ENCODE results near the gene ERP27. TPM values are rescaled to one million over a fixed set of nuclear protein-coding genes. Genes with fewer than 3 reads are reported as not detected.

Gene ERP27
- total and polyA plus RNA-seq, 10 donors: 1.3 to 6.4 (median 3.8) TPM

DNA sequence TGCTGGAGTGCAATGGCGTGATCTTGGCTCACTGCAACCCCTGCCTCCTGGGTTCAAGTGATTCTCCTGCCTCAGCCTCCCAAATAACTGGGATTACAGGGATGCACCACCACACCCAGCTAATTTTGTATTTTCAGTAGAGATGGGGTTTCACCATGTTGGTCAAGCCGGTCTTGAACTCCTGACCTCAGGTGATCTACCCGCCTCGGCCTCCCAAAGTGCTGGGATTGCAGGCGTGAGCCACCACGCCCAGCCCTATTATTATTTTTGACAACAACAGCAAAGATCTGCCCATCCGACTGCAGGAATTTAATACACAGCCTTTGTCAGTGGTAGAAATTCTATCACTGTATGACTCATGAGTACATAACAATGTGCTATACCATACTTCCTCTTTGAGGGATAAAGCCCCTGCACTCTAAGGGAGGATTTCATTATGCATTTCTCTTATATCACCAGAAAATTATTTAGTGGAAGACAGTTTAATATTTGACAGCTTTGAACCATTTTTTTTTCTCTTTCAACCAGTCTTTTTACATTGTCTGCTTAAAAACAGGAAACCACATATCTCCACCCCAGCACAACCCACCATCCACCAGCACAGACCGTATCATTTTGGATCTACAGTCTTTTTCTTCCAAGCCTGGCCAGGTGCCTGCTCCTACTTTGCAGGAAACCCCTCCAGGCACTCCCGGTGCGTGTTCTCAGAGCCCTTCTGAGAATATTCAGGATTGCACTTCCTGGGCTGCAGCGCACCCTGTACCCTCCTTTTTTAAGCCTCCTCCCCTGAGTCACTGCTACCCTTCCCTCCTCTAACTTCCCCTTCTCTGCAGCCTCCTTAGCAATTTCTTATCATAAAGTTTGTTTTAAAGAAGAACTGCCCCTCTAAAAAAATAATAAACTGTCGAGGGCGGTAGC is 22.5 kb upstream of the ERP27 start:
- intact Hi-C loops (cut with DNase I; ENCODE audit: low total_unique reads): loop anchor here (2.0 kb wide), 1 partner anchor 22 kb away; no protein-coding TSS in a partner anchor
- Histone ChIP-seq H3K4me3 (peak overlapping the region; percentile 59 to 94 (median 74)), H3K36me3 (peaks cover 0 to 13% (median 0%) of the 10 kb centered on the region in 6 donors), H3K27ac (peak overlapping the region; percentile 86 to 94 (median 91)), H3K27me3 (replicated peaks in 1 of 7) (no peaks in the 10 kb centered on the region), H3K9me3 (no peaks in the 10 kb centered on the region), H3K4me1 (peaks cover 35 to 85% (median 69%) of the 10 kb centered on the region in 6 donors)
- 5 to 20% (median 9%) methylated on average over 13 of the region's 13 CpGs for WGBS, 5 donors
- peak; percentile 81 for DNase-seq
- TF ChIP-seq POLR2AphosphoS5 (IDR thresholded peaks at IDR 0.05): peak in 1 of 3 donors; percentile 46
- TF ChIP-seq, protein P1, sequence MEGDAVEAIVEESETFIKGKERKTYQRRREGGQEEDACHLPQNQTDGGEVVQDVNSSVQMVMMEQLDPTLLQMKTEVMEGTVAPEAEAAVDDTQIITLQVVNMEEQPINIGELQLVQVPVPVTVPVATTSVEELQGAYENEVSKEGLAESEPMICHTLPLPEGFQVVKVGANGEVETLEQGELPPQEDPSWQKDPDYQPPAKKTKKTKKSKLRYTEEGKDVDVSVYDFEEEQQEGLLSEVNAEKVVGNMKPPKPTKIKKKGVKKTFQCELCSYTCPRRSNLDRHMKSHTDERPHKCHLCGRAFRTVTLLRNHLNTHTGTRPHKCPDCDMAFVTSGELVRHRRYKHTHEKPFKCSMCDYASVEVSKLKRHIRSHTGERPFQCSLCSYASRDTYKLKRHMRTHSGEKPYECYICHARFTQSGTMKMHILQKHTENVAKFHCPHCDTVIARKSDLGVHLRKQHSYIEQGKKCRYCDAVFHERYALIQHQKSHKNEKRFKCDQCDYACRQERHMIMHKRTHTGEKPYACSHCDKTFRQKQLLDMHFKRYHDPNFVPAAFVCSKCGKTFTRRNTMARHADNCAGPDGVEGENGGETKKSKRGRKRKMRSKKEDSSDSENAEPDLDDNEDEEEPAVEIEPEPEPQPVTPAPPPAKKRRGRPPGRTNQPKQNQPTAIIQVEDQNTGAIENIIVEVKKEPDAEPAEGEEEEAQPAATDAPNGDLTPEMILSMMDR (IDR thresholded peaks at IDR 0.05 in 8 of 11, conservative IDR thresholded peaks at IDR 0.05 in 3 of 11): no peak

DNA sequence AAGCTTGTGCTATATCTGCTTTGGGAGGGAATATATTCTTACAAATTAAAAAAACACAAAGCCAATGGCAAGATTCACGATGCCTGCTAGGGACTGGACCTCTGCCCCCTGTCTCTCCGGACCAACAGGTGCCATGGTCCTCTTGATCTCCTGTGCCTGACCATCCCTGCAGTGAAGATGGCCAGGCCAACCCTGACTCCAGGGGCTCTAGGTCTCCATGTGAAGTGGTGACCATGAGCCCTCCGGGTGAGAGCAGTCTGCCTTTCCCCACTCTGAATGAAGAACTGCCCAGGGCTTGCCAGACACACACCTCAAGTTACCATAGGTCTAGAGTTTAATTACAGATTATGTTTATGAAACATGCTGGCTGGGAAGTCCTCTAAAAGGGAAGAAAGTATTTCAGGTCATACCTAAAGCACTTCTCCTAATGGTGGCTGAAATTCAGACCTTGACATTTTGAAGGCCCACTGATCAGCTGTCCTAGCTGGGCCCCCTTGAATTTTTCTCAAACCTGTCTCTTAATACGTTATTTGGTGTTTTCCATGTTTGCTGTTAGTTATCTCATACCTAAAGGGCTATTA is 21.7 kb upstream of the ERP27 start:
- peaks cover 43 to 93% (median 76%) of the 10 kb centered on the region in 6 donors for H3K4me1 ChIP-seq
- peak overlapping the region; percentile 86 to 94 (median 91) for H3K27ac ChIP-seq
- intact Hi-C loops (cut with DNase I; ENCODE audit: low total_unique reads): loop anchor here (2.0 kb wide), 1 partner anchor 23 kb away; no protein-coding TSS in a partner anchor

DNA sequence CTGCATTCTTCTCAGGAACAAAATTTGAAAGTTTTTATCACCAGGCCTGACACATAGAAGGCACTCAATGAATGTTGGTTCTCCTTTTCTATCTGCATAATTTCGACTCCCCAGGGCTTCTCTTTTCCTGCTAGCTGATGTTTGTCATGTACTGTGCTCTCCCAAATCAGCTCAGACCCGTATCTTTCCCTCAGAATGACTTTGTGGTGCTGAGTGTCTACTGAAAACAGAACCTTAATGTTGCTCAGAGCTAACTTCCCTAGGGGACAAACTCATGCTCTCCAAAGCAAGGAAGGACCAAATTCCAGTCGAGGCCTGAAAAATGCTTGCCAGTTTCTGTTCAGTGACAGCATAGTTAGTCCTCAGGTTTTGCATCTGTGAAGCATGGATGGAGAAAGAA is 21.1 kb upstream of the ERP27 start:
- intact Hi-C loops (cut with DNase I; ENCODE audit: low total_unique reads): no loop called here
- WGBS, 5 donors: 19 to 30% (median 22%) methylated on average over 3 of the region's 3 CpGs
- TF ChIP-seq POLR2A (IDR thresholded peaks at IDR 0.05) (no peak), POLR2AphosphoS5 (IDR thresholded peaks at IDR 0.05) (peak in 1 of 3 donors; percentile 37)
- TF ChIP-seq, protein P1 (IDR thresholded peaks at IDR 0.05 in 8 of 11, conservative IDR thresholded peaks at IDR 0.05 in 3 of 11): no peak
- no peak for DNase-seq
- Histone ChIP-seq H3K27me3 (replicated peaks in 1 of 7) (no peaks in the 10 kb centered on the region), H3K9me3 (no peaks in the 10 kb centered on the region), H3K27ac (peak overlapping the region; percentile 86 to 94 (median 91)), H3K4me1 (peaks cover 48 to 96% (median 81%) of the 10 kb centered on the region in 6 donors), H3K36me3 (peaks cover 0 to 20% (median 0%) of the 10 kb centered on the region in 6 donors), H3K4me3 (peak overlapping the region; percentile 59 to 94 (median 74))

More for the DNA sequence above, 21.7 kb upstream of the ERP27 start:
- 11 to 38% (median 21%) methylated on average over 4 of the region's 4 CpGs for WGBS, 5 donors
- H3K36me3 ChIP-seq: peaks cover 0 to 17% (median 0%) of the 10 kb centered on the region in 6 donors
- H3K9me3 ChIP-seq: no peaks in the 10 kb centered on the region
- TF ChIP-seq, protein P1 (IDR thresholded peaks at IDR 0.05 in 8 of 11, conservative IDR thresholded peaks at IDR 0.05 in 3 of 11): no peak
- TF ChIP-seq POLR2AphosphoS5 (IDR thresholded peaks at IDR 0.05) (no peak), POLR2A (IDR thresholded peaks at IDR 0.05) (no peak)
- DNase-seq: peak; percentile 77
- H3K27me3 ChIP-seq (replicated peaks in 1 of 7): no peaks in the 10 kb centered on the region
- peak overlapping the region; percentile 59 to 94 (median 74) for H3K4me3 ChIP-seq

DNA sequence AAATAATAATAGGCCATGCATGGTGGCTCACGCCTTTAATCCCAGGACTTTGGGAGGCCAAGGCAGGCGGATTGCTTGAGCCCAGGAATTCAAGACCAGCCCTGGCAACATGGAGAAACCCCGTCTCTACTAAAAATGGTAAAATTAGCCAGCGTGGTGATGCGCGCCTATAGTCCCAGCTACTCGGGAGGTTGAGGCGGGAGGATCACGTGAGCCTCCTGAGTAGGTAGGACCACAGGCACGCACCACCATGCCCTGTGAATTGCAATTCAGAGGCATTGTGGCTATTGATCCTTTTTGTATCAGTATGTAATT is 20.7 kb upstream of the ERP27 start:
- TF ChIP-seq, protein P1 (IDR thresholded peaks at IDR 0.05 in 8 of 11, conservative IDR thresholded peaks at IDR 0.05 in 3 of 11): no peak
- no peak for TF ChIP-seq POLR2A (IDR thresholded peaks at IDR 0.05)
- TF ChIP-seq POLR2AphosphoS5 (IDR thresholded peaks at IDR 0.05): peak in 1 of 3 donors; percentile 28
- Histone ChIP-seq H3K4me3 (peak overlapping the region; percentile 24 to 94 (median 74)), H3K9me3 (no peaks in the 10 kb centered on the region), H3K4me1 (peaks cover 52 to 96% (median 84%) of the 10 kb centered on the region in 6 donors), H3K27me3 (replicated peaks in 1 of 7) (no peaks in the 10 kb centered on the region), H3K36me3 (peaks cover 0 to 24% (median 0%) of the 10 kb centered on the region in 6 donors), H3K27ac (peak overlapping the region; percentile 86 to 94 (median 91))
- intact Hi-C loops (cut with DNase I; ENCODE audit: low total_unique reads): no loop called here
- peak; percentile 75 for DNase-seq
- WGBS, 5 donors: 16 to 59% (median 47%) methylated on average over 10 of the region's 10 CpGs
